Measurements from ENCODE around the gene TNIK. TPM values are rescaled to one million over a fixed set of nuclear protein-coding genes. Genes with fewer than 3 reads are reported as not detected.

Gene TNIK
- total RNA-seq, 1 donor from 2014 or later, result 15.5 TPM

GRCh38 chr3:171286580-171287249, 173.5 kb downstream of the TNIK start:
- Mint-ChIP-seq H3K27me3 (ENCODE audit: unreplicated experiment) (no peaks in the 10 kb centered on the region), H3K9me3 (ENCODE audit: unreplicated experiment) (no peaks in the 10 kb centered on the region), H3K4me1 (ENCODE audit: unreplicated experiment) (peaks cover 66% of the 10 kb centered on the region), H3K27ac (ENCODE audit: unreplicated experiment) (peak overlapping the region; percentile 88), H3K36me3 (ENCODE audit: unreplicated experiment) (no peaks in the 10 kb centered on the region), H3K4me3 (ENCODE audit: unreplicated experiment) (no peak overlapping the region)
- no peak for TF ChIP-seq CTCF (IDR thresholded peaks at IDR 0.05)
- no peak for DNase-seq (ENCODE audit: extremely low spot score, unreplicated experiment)

- peaks cover 64% of the 10 kb centered on the region for H3K4me1 Mint-ChIP-seq (ENCODE audit: unreplicated experiment)
- no peaks in the 10 kb centered on the region for H3K27me3 Mint-ChIP-seq (ENCODE audit: unreplicated experiment)
- no peaks in the 10 kb centered on the region for H3K36me3 Mint-ChIP-seq (ENCODE audit: unreplicated experiment)
- no peak for DNase-seq (ENCODE audit: extremely low spot score, unreplicated experiment)
- TF ChIP-seq CTCF (IDR thresholded peaks at IDR 0.05), result no peak
- H3K9me3 Mint-ChIP-seq (ENCODE audit: unreplicated experiment), result no peaks in the 10 kb centered on the region
- peak overlapping the region; percentile 88 for H3K27ac Mint-ChIP-seq (ENCODE audit: unreplicated experiment)
- H3K4me3 Mint-ChIP-seq (ENCODE audit: unreplicated experiment), result no peak overlapping the region
Measured at GRCh38 chr3:171285287-171285686, 174.9 kb downstream of the TNIK start.

GRCh38 chr3:171284308-171285075, 175.7 kb downstream of the TNIK start:
- Mint-ChIP-seq H3K36me3 (ENCODE audit: unreplicated experiment) (no peaks in the 10 kb centered on the region), H3K9me3 (ENCODE audit: unreplicated experiment) (no peaks in the 10 kb centered on the region), H3K27me3 (ENCODE audit: unreplicated experiment) (no peaks in the 10 kb centered on the region), H3K4me3 (ENCODE audit: unreplicated experiment) (peak overlapping the region; percentile 33), H3K27ac (ENCODE audit: unreplicated experiment) (peak overlapping the region; percentile 88), H3K4me1 (ENCODE audit: unreplicated experiment) (peaks cover 64% of the 10 kb centered on the region)
- no peak for TF ChIP-seq CTCF (IDR thresholded peaks at IDR 0.05)
- DNase-seq (ENCODE audit: extremely low spot score, unreplicated experiment), result no peak

- no peak for DNase-seq (ENCODE audit: extremely low spot score, unreplicated experiment)
- no peak for TF ChIP-seq CTCF (IDR thresholded peaks at IDR 0.05)
- Mint-ChIP-seq H3K36me3 (ENCODE audit: unreplicated experiment) (no peaks in the 10 kb centered on the region), H3K4me1 (ENCODE audit: unreplicated experiment) (peaks cover 60% of the 10 kb centered on the region), H3K27me3 (ENCODE audit: unreplicated experiment) (no peaks in the 10 kb centered on the region), H3K4me3 (ENCODE audit: unreplicated experiment) (no peak overlapping the region), H3K9me3 (ENCODE audit: unreplicated experiment) (no peaks in the 10 kb centered on the region), H3K27ac (ENCODE audit: unreplicated experiment) (peak overlapping the region; percentile 88)
Measured at GRCh38 chr3:171283848-171284222, 176.4 kb downstream of the TNIK start.

- no peak overlapping the region for H3K4me3 Mint-ChIP-seq (ENCODE audit: unreplicated experiment)
- H3K27me3 Mint-ChIP-seq (ENCODE audit: unreplicated experiment), result no peaks in the 10 kb centered on the region
- TF ChIP-seq CTCF (IDR thresholded peaks at IDR 0.05), result no peak
- H3K9me3 Mint-ChIP-seq (ENCODE audit: unreplicated experiment), result no peaks in the 10 kb centered on the region
- peak overlapping the region; percentile 88 for H3K27ac Mint-ChIP-seq (ENCODE audit: unreplicated experiment)
- H3K36me3 Mint-ChIP-seq (ENCODE audit: unreplicated experiment), result no peaks in the 10 kb centered on the region
- DNase-seq (ENCODE audit: extremely low spot score, unreplicated experiment), result no peak
- peaks cover 60% of the 10 kb centered on the region for H3K4me1 Mint-ChIP-seq (ENCODE audit: unreplicated experiment)
Measured at GRCh38 chr3:171283183-171283847, 176.9 kb downstream of the TNIK start.
